HG02623 (cell line): ENCODE results near the gene WDFY4.

Experiments
- ATAC-seq: cut with Tn5 transposase; IDR thresholded peaks from one replicate; pipeline ENCODE4 v1.9.1; 2021; ENCODE audit warnings: moderate library complexity; ENCODE audit not compliant: unreplicated experiment

Gene WDFY4

DNA sequence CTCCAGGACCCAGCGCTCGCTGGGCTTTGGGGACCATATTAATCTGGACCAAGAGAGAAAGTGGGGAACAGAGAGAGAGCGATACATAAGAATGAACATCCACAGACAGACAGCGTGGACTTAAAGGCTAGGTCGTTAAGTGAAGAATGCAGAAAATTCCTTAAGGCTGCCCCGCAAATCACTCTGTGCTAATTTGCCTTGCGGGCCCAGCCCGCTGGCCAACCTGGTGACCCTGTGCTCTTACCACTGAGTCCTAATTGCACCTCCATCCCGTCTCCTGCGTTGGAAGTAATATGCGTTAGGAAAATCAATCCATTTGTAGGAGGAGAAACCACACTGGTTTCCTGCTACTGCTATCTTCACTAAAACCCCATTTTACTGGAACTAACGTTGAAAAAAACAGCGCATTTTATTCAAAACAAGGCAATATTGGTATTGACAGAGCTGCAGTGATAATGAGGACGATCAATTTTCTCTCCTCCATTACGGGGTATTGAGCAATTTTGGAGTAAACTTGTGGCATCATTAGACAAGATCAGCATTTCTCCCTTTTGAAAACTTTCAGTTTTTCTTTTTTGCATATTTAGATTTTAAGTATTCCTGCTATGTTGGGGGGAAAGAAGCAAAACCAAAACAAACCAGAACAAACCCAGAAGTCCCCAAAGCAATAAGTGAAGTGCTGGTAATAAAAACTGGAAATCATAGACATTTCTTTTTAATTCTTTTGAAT is 85.2 kb downstream of the WDFY4 start:
- ATAC-seq = no peak

DNA sequence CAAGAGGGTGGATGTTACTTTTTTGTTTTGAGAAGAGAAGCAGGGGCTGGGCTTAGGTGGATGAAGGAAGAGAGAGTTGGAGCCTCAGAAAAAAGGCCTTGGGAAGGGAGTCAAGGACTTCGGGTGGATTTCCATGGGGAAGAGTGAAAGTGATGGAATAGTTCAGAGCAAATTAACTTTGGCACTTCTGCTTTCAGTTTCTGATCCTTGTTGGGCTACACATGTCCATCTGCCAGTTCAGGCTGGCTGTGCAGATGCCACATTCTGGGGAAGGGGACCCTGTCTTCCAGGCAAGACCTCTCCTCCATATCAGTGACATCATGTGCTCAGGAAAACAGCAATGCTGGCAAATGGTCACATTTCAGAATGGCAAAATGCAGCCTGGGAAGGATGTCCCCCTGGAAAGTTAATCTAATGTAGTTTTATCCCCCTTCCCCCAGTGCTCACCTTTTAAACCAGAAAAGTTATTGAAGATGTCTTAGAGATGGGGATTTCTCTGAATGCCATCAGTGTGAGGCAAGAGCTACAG is 86.0 kb downstream of the WDFY4 start:
- no peak for ATAC-seq

DNA sequence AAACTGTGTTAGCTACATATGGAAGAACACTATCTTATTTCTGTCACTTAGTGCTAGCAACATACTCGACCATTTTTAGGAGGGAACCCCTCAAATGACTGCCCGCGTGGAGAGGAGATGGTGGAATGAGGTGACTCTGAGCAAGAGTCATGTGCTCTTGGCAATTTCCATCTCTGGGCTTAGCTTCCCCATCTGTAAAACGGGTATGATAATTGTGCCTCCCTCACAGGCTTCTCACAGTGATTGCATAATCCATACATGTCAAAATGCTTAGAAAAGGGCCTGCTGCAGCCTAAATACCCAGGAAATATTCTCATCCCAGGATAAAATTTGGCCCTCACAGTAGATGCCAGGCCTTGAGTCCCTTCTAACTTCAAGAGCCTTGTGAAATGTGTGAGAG is 86.6 kb downstream of the WDFY4 start:
- ATAC-seq = no peak

DNA sequence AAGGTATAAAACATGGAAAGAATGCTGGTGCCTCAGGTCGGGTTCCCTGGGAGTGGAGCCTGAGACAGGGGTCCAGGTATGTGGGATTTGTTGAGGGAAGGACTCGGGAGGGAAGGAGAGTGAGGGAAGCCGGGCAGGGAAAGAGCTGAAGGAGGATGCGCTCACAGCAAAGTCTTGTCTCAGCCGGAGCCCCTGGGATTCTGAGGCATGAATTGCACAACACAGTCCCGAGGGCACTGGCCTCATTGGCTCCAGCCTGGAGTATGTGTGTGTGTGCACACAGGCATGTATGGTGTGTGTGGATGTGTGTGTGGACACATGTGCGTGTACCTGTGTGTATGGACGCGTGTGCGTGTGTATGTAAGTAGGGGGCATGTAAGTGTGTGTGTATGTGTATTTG is 87.4 kb downstream of the WDFY4 start:
- ATAC-seq = no peak

DNA sequence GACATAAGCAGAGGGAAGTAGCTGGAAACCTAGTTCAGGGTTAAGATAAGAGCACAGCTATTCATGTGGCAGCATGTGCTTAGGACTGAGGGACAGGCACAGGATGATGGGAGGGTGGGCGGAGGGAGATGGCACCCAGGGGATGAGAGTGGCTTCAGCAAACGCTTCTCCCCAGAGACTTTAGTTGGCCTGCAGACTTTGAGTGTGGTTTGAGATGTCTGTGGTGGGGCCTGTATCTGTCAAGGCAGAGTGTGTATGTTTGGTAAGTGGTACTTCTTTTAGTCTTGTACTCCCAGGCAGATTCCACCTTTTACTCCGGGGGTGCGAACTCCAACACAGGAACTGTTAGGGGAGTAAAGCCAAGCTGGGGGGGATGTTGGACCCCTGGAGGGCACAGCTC is 88.9 kb downstream of the WDFY4 start:
- ATAC-seq = no peak

DNA sequence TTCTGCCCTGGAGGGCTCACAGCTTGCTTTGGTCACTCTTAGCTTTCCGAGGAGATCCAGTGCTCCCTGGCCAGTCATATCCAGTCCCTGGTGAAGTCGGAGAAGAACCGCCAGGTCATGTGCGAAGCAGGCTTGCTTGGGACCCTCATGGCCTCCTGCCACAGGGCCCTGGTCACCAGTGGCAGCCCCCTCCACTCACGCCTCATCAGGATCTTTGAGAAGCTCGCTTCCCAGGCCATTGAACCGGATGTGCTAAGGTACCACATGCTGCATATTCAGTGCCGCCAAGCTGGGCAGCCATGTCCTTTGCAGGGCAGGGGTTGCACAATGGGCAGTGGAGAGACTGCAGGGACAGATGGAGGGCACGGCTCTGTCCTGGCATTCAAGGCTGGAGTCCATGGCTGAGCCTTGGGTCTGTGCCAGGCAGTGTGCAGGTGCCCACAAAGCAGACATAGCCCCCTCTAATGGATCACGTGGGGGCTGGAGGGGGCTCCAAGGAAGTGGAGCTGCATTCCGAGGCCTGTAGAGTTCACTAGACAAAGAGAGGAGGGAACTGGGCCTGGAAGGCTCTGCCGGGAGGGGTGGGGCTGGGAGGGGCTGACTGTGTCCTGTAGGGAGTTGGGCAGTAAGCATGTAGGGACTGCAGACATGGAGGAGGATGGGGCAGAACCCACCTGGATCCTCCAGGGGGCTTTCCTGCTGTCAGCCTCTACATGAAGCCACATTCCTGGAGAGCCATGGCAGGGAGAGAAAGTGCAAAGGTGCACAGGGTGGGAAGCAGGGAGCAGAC is 89.9 kb downstream of the WDFY4 start:
- ATAC-seq = no peak

DNA sequence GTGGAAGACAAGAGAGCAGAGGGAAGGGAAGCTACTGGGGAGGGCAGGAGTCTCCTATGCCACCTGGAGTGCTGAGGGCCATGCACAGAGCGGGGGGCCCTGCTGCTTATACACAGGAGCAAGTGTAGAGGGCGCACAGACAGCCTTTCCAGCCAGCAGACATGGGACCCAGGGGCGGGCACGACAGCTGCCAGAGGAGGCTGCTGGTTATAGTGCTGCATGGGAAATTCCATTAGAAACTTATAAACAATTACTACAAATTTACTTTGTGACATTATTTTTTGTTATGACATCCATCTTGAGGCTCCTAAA is 90.5 kb downstream of the WDFY4 start:
- no peak for ATAC-seq

DNA sequence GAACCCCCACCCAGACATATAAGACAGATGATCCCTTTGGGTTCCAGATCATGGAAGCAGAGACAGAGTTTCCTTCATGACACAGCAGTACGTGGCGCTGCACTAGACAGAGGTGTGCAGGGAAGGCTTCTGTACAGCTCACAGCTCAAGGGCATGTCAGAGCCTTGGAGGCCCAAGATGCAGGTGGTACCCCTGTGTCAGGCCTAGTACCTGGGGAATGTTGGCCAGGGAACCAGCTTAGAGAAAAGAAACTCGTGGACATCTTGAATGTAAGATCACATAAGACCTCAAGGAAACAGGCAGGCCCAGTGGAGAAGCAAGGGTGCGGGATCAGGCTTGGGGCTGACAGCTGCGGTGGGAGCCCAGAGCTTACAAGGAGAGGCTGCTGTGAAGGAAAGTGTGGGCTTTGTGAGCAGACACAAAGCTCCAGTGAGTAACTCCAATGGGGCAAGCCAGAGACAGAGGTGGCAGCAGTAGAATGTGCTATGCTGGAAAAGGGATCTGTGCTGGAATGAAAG is 91.4 kb downstream of the WDFY4 start:
- ATAC-seq = no peak

DNA sequence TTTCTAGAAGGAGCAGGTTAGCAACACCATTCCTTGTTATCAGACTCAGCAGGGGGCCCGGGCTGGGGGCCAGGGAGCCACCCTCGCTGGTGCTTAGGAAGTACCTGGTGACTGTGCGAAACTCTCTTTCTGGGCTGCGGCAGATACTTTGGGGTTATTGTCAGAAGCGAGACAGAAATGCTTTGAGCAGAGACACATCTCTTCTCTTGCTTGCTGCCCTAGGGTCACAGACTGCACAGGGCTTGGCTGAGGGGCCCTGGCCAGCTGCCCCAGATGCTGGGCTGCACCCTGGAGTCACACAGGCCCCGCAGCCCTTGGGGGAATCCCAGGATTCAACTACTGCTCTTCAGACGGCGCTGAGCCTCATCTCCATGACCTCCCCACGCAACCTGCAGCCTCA is 91.9 kb downstream of the WDFY4 start:
- ATAC-seq = no peak

DNA sequence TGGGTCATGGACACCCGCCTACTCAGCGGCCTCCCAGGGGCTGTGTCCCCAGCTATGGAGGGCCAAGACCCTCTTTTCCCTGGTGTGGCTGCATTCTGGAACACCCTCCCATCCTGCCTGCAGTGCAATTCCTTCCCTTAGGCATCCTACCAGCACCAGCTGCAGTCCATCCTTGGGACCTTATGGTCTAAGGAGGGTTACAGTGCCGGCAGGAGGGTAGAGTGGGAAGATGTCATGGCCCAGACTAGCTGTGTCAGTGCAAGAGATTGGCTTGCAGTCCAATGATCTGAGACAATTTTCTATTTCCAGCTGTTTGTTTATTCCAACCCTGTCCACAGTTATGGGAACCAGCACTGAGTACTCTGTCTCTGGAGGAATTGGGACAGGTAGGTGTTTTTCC is 92.4 kb downstream of the WDFY4 start:
- ATAC-seq = no peak

DNA sequence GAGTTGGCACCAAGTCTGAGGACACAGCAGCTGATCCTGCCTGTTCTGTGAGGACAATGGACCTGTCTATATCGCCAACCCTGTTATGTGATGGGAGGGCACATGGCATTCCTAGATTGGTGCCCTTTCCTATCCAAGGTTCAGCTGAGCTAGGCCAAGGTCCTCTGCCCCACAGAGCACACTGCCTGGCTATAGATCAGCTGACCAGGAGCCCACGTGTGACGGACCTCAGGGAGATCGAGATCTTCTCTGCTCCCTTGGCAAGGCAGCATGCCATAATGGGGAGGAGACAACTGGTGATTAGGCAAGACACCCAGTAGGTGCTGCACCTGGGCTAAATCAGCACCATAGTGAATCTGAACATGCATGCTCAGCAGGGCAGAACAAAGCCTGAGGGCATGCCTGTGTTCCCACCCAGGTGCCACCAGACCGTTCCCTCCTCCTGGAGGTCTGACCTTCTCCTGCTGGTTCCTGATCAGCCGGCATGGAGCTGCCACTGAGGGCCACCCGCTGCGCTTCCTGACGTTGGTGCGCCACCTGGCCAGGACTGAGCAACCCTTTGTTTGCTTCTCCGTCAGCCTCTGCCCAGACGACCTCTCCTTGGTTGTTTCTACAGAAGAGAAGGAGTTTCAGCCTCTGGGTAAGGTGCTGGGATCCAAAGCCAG is 93.7 kb downstream of the WDFY4 start:
- ATAC-seq = no peak

DNA sequence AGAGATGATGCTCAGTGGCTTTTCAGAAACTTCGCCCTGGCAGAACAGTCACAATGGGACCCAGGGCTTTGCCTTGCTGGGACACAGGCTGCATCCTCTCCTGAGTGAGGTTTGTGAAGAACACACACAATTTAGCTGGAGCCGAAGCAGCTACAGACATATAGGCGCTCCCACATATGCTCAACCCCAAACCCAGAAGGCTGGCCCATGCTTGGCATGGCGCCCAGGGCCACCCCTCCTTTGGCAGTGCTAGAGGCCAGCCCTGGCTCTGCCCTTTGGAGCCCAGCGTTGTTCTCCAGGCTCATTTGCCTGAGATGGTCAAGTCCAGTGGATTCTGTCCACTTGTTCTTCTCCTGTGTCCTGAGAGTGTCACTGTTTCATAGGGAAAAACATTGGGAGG is 94.4 kb downstream of the WDFY4 start:
- no peak for ATAC-seq

DNA sequence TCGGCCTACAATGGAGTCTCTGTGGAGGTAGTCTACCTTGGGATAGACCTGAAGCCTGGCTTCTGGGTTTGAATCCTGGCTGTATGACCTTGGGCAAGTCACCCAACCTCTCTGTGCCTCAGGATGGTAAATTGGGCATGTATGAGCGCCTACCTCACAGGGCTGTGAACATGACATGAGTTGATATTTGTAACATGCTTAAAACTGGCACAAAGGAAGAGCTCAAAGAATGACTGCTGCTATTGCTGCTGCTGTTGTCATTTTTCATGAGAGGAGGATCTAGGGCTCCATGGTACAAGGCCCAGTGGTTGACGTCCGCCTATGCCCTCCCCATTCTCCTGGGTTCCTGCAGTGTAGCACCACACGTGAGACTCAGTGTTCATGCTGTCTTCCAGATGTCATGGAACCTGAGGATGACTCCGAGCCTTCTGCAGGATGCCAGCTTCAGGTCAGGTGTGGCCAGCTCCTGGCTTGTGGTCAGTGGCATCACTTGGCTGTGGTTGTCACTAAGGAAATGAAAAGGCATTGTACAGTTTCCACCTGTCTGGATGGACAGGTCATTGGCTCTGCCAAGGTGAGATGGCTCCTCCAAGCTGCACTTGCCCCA is 95.0 kb downstream of the WDFY4 start:
- ATAC-seq = no peak

DNA sequence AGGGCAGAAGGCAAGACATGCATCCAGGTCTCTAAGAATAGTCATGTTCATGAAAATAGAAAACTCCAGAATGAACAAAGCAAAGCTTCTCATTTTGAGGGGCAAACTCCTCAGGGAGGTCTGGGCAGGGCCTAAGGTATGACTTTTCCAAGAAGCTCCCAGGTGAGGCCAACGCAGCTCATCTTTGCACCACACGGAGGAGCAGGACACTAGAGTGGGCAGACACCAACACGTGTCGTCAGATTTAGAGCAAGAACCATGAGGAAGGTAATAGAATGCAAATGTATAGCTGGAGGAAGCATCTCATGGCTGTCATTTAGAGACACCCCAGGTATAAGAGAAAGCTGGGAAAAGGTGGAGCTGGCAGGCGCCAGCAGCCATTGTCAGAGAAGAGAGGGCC is 95.7 kb downstream of the WDFY4 start:
- ATAC-seq = no peak

DNA sequence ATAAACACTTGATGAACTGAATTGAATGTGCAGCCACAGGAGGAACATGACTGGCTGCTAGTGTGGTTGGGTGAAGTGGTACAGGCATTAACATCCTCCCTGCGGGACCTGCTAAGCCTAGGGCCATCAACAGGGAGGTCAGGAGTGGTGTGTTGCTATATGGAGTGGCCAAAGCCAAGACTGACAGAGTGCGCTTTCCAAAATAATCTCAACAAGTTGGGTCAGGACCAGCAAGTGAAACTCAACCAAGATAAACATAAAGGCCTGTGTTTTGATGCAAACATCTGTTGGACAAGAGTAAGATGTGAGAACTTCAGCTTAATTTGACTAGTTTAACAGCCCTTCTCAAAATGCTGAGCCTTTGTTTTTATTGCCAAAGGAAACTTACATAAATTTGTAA is 97.7 kb downstream of the WDFY4 start:
- ATAC-seq = no peak

DNA sequence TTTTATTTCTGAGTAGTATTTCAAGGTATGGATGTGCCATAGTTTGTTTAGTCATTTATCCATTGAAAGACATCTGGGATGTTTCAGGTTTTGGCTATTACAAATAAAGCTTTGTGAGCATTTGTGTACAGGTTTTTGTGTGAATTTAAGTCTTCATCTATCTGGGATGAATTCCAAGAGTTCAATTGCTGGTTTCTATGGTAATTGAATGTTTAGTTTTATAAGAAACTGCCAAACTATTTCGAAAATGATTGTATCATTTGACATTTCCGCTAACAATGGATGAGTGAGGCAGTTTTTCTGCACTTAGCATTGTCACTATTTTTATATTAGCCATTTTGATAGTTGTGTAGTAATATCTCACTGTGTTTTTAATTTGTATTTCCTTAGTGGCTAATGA is 99.4 kb downstream of the WDFY4 start:
- ATAC-seq = no peak

DNA sequence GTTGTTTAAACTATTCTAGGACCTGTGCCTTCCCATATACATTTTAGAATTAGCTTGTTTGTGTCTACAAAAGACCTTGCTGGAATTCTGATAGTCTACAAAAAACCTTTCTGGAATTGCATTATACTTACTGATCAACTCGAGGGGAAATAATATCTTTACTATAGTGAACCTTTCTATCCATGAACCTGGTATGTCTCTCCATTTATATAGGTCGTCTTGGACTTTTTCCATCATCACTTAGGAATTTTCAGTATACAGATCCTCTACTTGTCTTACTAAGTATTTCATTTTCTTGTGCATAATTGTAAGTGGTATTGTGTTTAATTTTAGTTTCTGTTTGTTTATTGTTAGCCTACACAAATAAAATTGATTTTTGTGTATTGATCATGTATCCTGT is 101.1 kb downstream of the WDFY4 start:
- no peak for ATAC-seq

DNA sequence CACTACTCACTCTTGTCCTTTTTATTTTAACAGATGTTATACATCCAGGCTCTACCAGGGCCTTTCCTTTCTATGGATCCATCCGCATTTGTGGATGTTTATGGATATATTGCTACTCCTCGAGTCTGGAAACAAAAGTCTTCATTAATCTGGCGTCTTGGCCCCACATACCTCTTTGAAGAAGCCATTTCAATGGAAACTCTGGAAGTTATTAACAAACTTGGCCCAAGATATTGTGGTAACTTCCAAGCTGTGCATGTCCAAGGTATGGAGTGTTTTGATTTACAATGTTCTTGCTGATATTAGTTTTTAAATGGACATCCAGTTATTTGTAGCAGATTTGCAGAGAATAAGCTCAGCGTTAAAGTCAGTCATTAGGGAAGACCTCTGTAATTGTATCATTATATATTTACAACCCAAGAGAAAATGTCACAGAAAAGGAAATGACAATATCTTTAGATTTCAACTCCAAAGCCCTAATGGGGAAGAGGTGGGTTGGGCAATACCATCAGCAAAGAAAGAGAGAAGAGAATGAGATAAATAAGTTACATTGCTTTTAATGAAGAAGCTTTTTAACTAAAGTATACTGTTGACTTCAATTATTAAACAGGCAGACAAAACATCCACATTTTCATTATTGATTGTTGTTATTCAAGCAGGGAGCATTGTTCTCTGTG is 102.1 kb downstream of the WDFY4 start:
- no peak for ATAC-seq

DNA sequence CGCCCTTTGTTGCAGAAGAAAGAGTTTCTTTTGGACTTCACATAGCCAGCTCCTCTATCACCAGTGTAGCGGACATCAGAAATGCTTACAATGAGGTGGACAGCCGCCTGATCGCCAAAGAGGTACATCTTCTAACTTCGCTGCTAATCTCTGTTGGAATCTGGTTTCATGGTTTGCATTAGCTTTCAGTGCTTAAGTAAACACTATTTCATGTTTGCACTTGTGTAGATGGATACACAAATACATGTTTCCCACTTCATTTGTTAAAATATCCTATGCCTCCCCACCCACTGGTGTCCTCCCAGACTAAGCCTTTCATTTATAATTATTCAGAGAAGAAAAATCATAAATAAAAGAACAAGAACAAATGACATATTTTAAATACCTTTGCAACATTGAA is 103.9 kb downstream of the WDFY4 start:
- ATAC-seq = no peak

DNA sequence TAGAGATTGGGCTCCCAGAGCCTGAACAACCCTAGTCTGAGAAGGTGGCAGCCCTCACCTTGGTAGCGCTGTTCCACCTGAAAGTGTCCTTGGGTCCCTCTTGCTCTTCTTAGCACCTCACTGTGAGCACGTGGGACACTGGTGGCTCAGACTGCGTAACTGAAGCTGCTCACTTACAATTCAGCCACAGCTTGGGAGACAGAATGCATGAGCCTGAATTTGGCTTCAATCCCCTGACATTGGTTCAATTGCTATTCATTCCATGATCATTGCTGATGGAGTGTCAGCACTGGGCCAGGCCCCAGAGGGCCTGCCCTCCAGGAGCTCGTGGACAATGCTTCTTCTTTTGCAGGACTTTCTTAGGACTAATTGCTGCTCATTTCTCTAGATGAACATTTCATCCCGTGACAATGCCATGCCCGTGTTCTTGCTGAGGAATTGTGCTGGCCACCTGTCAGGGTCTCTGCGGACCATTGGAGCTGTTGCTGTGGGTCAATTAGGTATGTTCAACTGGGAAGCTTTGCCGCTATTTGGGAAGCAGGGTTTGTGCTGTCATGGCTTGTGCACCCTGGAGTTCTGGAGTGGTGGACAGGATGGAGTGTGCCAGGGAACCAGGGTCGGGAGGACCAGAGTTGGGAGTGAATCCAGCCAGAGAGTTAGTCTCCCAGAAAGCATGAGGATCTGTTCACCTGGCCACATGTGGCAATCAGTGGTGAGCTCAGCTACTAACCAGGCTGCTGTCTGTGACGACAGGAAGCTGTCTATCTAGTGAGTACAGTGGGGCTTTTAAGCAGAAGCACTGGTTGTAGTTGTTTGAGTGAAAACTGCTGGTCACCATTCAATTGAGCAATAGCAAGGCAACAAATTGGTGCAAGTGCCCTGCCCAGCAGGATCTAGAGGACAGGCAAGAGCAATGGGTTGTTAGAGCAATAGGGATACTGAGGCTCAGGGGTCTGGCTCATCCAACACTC is 105.1 kb downstream of the WDFY4 start:
- ATAC-seq = no peak
